Neutrophil (primary cell): ENCODE measurements around the gene SLC7A1.

Experiments
- H3K27ac ChIP-seq: fragments of 200-600 bp; sonication (generic); 2 replicates; pipeline ENCODE4 v1.5.1; 2016; ENCODE audit warnings: mild to moderate bottlenecking, moderate library complexity
- H3K27me3 ChIP-seq: fragments of 200-600 bp; sonication (generic); 2 replicates; pipeline ENCODE4 v1.6.0; 2016; ENCODE audit warnings: mild to moderate bottlenecking
- H3K36me3 ChIP-seq: fragments of 200-600 bp; sonication (generic); 2 replicates; pipeline ENCODE4 v1.5.1; 2017
- H3K4me1 ChIP-seq, 2 experiments: fragments of 200-600 bp in 1 of 2; sonication (generic) in 1 of 2; 1 replicate in 1 of 2; 2 replicates in 1 of 2; pipeline versions ENCODE4 v1.5.1 to v1.6.1; 2013 to 2016; ENCODE audit warnings: low read depth in 1 of 2, low read length in 1 of 2, mild to moderate bottlenecking in 1 of 2, moderate library complexity in 1 of 2; ENCODE audit not compliant: control insufficient read depth in 1 of 2, insufficient read depth in 1 of 2
- H3K4me3 ChIP-seq, 2 experiments: fragments of 200-600 bp in 1 of 2; sonication (generic) in 1 of 2; 1 replicate in 1 of 2; 2 replicates in 1 of 2; pipeline ENCODE4 v1.5.1; 2013 to 2016; ENCODE audit warnings: low read depth in 1 of 2, low read length in 1 of 2, mild to moderate bottlenecking in 1 of 2, moderate library complexity in 1 of 2
- H3K9me3 ChIP-seq: fragments of 200-600 bp; sonication (generic); 2 replicates; pipeline ENCODE4 v1.5.1; 2016
- TF ChIP-seq, protein P1 (sequence below): fragments of 200-600 bp; sonication (generic); IDR thresholded peaks from 2 replicates; pipeline ENCODE4 v1.5.1; 2016; ENCODE audit warnings: antibody characterized with exemption

Gene SLC7A1

DNA sequence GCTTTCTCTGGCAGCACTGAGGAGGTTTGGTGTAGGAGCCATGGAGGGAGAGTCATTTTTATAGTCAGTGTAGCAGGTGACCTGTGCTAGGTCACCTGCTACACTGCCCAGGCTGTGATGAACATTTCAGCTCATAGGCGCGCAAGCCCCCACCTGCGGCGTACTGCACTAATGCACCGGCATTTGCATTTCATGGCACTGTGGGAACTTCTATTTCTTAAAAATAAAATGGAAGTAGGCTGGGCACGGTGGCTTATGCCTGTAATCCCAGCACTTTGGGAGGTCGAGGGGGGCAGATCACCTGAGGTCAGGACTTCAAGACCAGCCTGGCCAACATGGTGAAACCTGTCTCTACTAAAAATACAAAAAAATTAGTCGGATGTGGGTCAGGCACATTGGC is 101.0 kb downstream of the SLC7A1 start:
- H3K27ac ChIP-seq, result no peak overlapping the region
- no peaks in the 10 kb centered on the region for H3K36me3 ChIP-seq
- H3K4me3 ChIP-seq, result no peak overlapping the region
- H3K27me3 ChIP-seq, result no peaks in the 10 kb centered on the region
- no peaks in the 10 kb centered on the region for H3K9me3 ChIP-seq
- peaks cover 17 to 18% of the 10 kb centered on the region in 2 experiments for H3K4me1 ChIP-seq
- TF ChIP-seq, protein P1, sequence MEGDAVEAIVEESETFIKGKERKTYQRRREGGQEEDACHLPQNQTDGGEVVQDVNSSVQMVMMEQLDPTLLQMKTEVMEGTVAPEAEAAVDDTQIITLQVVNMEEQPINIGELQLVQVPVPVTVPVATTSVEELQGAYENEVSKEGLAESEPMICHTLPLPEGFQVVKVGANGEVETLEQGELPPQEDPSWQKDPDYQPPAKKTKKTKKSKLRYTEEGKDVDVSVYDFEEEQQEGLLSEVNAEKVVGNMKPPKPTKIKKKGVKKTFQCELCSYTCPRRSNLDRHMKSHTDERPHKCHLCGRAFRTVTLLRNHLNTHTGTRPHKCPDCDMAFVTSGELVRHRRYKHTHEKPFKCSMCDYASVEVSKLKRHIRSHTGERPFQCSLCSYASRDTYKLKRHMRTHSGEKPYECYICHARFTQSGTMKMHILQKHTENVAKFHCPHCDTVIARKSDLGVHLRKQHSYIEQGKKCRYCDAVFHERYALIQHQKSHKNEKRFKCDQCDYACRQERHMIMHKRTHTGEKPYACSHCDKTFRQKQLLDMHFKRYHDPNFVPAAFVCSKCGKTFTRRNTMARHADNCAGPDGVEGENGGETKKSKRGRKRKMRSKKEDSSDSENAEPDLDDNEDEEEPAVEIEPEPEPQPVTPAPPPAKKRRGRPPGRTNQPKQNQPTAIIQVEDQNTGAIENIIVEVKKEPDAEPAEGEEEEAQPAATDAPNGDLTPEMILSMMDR, result no peak

DNA sequence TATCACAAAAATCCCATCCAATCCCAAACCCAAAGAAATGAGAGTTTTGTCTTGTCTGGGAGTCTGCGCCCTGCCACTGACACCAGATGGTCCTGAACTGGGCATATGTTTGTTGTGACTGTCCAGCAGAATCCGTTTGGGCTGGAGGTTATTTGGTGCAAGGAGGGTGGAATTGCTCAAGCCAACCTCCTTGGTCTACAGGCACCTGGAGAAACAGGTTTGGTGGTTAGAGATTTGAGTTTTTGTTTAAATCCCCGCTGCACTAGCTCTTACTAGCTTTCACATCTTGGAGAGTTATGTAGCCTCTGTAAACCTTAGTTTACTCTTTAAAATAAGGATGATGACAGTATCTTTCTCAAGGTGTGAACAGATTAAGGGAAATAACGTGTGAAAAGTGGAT is 101.7 kb downstream of the SLC7A1 start:
- no peaks in the 10 kb centered on the region for H3K9me3 ChIP-seq
- H3K36me3 ChIP-seq, result no peaks in the 10 kb centered on the region
- H3K4me1 ChIP-seq, result peaks cover 17 to 18% of the 10 kb centered on the region in 2 experiments
- no peak overlapping the region for H3K27ac ChIP-seq
- H3K27me3 ChIP-seq, result no peaks in the 10 kb centered on the region
- TF ChIP-seq, protein P1, result no peak
- no peak overlapping the region for H3K4me3 ChIP-seq

DNA sequence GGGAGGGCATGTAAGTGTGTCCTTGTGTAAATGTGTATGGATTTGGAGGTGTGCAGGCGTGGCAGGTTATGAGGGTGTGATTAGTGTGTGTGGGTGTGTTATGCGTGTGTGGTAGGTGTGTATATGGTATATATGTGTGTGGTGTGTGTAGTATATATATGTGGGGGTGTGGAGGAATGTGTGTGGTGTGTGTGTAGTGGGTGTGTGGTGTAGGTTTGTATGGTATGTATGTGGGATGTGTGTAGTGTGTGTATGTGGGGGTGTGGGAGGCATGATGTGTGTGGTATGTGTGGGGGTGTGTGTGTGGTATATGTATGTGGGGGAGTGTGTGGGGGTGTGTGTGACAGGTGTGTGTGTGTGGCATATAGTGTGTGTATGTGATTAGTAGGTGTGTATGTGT is 104.2 kb downstream of the SLC7A1 start:
- Histone ChIP-seq H3K9me3 (no peaks in the 10 kb centered on the region), H3K36me3 (no peaks in the 10 kb centered on the region), H3K4me1 (peaks cover 9% of the 10 kb centered on the region in 2 experiments), H3K27me3 (no peaks in the 10 kb centered on the region), H3K27ac (no peak overlapping the region), H3K4me3 (no peak overlapping the region)
- TF ChIP-seq, protein P1, result no peak

DNA sequence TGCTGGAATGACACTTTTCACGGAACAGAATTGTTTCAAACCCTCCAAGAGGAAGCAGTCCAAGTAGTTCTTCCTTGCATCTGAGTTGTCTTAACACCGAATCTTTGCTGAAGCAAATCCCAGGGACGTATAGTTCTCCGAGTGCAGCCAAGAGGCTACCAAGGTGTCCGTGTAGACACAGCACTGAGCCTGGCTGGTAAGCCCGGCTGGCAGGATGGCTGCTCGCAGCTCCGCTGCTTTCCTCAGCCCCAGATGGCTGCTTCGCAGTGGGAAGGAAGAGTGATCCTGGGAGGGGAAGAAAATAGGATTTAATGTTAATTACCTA is 105.0 kb downstream of the SLC7A1 start:
- no peak overlapping the region for H3K4me3 ChIP-seq
- H3K27ac ChIP-seq, result no peak overlapping the region
- H3K4me1 ChIP-seq, result peaks cover 2 to 4% of the 10 kb centered on the region in 2 experiments
- no peaks in the 10 kb centered on the region for H3K9me3 ChIP-seq
- H3K36me3 ChIP-seq, result no peaks in the 10 kb centered on the region
- peaks cover 5% of the 10 kb centered on the region for H3K27me3 ChIP-seq
- TF ChIP-seq, protein P1, result no peak

DNA sequence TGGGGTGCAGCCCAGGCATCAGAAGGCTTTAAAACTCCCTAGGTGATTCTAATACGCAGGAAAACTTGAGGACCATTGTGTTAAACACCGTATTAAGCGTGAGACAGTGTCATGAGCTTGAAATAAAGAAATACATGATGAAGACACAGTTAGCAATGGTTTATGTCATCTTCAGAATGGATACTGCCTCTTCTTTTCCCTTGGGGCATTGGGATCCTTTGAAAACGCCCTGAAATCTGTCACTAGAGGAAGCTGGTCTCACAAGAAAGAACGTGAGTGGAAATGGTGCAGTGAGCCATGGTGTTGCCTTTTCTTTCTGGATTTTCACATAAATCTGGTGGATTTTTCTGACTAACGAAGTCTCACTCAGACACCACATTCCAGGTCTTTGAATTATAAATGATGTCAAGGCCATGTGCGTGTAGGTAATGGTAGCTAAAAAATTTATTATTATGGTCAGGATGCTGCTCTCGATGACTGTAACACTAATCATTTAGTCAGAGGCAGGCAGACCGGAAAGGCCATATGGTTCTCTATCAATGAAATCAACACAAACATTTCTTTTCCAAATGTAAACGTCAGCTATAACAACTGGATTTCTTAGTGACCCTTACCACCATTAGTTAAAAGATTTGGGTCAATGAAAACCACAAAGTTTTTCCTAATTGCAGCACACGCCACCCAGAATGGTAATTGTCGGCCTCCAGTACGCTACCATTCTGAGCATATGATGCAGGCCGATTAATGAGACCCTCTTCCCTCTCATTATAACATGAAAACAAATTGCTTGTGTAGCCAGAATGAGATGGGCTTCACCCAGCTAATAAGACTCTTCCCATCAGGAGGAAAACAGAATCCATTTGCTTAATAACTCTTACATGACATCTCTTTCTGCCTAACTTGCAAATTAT is 105.6 kb downstream of the SLC7A1 start:
- no peaks in the 10 kb centered on the region for H3K4me1 ChIP-seq
- H3K9me3 ChIP-seq, result no peaks in the 10 kb centered on the region
- peaks cover 5% of the 10 kb centered on the region for H3K27me3 ChIP-seq
- H3K27ac ChIP-seq, result no peak overlapping the region
- TF ChIP-seq, protein P1, result no peak
- H3K36me3 ChIP-seq, result no peaks in the 10 kb centered on the region
- H3K4me3 ChIP-seq, result no peak overlapping the region
